ENCODE data around the gene TBC1D9.

- no peak for TF ChIP-seq GATA2 (IDR thresholded peaks at IDR 0.05; ENCODE audit: low read depth, low read length)
- no peak for TF ChIP-seq GATA3 (IDR thresholded peaks at IDR 0.05; ENCODE audit: low read depth, low read length)
Observed at GRCh38 chr4:140738139-140738538, 18.0 kb downstream of the TBC1D9 start.
